Right lobe of liver (tissue), 4 donors: ENCODE results near the gene EEF2K.

Experiments
- CTCF ChIP-seq, 4 donors: fragments of 200-600 bp in 3 of 4; fragments of 450-650 bp in 1 of 4; IDR thresholded peaks; one replicate each; pipeline versions ENCODE4 v1.5.1 to v1.8.0; 2016 to 2022; ENCODE audit warnings: antibody characterized with exemption in 4 of 4, mild to moderate bottlenecking in 2 of 4
- POLR2A ChIP-seq: fragments of 450-650 bp; IDR thresholded peaks from one replicate; pipeline ENCODE4 v1.6.1; 2017; ENCODE audit warnings: antibody characterized with exemption, mild to moderate bottlenecking
- donor health status: DM: no; HTN: no; CAD: no.
- donor health status: DM: no; HTN: no; CAD: no.
- donor health status: DM: no; HTN: yes; CAD: no.

DNA sequence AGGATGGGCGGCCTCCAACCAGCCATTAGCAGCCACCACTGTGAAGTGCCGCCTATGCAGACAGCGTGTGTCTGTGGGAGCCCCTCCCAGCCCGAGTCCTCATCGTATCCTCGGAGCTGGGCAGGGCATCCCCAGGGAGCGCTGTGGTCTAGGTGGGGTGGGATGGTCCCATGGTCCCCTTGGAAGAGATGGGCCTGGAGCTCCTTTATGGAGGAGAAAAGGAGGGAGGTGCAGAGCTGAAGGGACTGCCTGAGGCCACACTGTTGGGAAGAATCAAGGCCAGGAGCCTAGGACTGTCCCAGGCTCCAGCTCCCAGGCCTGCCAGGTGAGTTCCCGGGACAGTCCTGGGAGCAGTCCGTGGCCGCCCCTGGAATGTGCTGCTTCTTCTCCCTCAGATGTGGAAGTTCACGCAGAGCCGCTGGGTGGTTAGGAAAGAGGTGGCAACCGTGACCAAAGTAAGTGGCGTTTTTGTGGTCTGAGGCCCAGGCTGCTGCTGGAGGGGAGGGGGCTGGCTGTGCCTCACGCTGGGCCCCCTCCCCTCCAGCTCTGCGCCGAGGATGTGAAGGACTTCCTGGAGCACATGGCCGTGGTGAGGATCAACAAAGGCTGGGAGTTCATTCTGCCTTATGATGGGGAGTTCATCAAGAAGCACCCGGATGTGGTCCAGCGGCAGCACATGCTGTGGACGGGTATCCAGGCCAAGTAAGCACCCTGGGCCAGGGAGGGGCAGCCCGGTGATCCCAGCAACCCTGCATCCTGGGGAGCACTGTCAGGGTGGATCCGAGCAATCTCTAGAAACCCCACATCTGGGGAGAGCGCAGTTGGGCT is 118.1 kb downstream of the EEF2K start:
- TF ChIP-seq CTCF (IDR thresholded peaks at IDR 0.05) (no peak), POLR2A (no peak)
